Prostate gland (tissue), 2 donors: Measurements from ENCODE around the gene SPATA7. TPM values are rescaled to one million over a fixed set of nuclear protein-coding genes. Genes with fewer than 3 reads are reported as not detected.

Source experiments
- DNase-seq: peaks from one replicate; pipeline ENCODE4 v3.0.0-alpha.2; 2019; ENCODE audit warnings: low spot score
- H3K27ac ChIP-seq, 2 donors: fragments of 200-600 bp; sonication (generic); 2 replicates each; pipeline ENCODE4 v1.5.1; 2017 to 2019
- H3K27me3 ChIP-seq: fragments of 200-600 bp; sonication (generic); replicated peaks from 2 replicates; pipeline ENCODE4 v1.5.1; 2019; ENCODE audit not compliant: insufficient read depth
- H3K36me3 ChIP-seq, 2 donors: fragments of 200-600 bp; sonication (generic); 1 replicate in 1 of 2; 2 replicates in 1 of 2; pipeline versions ENCODE4 v1.5.1 to v1.8.1; 2017 to 2019
- H3K4me1 ChIP-seq: fragments of 200-600 bp; sonication (generic); replicated peaks from 2 replicates; pipeline ENCODE4 v1.5.1; 2019
- H3K4me3 ChIP-seq, 2 donors: fragments of 200-600 bp; sonication (generic); 2 replicates each; pipeline ENCODE4 v1.5.1; 2017 to 2019
- H3K9me3 ChIP-seq: fragments of 200-600 bp; sonication (generic); 2 replicates; pipeline ENCODE4 v1.5.1; 2017
- POLR2A ChIP-seq: fragments of 450-650 bp; IDR thresholded peaks from one replicate; pipeline ENCODE4 v1.6.1; 2016; ENCODE audit warnings: antibody characterized with exemption, mild to moderate bottlenecking
- POLR2AphosphoS5 ChIP-seq: sonication (generic); formaldehyde crosslinking; IDR thresholded peaks from one replicate; pipeline ENCODE4 v1.6.1; 2017; ENCODE audit warnings: antibody characterized with exemption
- WGBS: methylation state at CpG from one replicate; pipeline ENCODE4 v1.1.5; 2018; 5-methylcytosine and 5-hydroxymethylcytosine counted together
- intact Hi-C: fragments of 100-400 bp; cut with DNase I; formaldehyde crosslinking; loops from one replicate; pipeline ENCODE4 v1.14.2; 2022
- total RNA-seq, 2 donors: library from RNA; depleted of rRNA; stranded (reverse); fragments of >200 nt; gene quantifications; one replicate each; pipeline ENCODE4 v1.1.0, GENCODE V29; 2016
- TF ChIP-seq, protein P1 (sequence below), 4 experiments: fragments of 200-600 bp in 2 of 4; fragments of 450-650 bp in 2 of 4; sonication (generic) in 2 of 4; IDR thresholded peaks; 1 replicate in 3 of 4; 2 replicates in 1 of 4; pipeline ENCODE4 v1.5.1; 2016 to 2019; ENCODE audit warnings: antibody characterized with exemption in 4 of 4, mild to moderate bottlenecking in 2 of 4, moderate library complexity in 2 of 4

SPATA7 gene
- total RNA-seq, 2 donors from 2014 or later: 13.1 to 21.4 TPM

DNA sequence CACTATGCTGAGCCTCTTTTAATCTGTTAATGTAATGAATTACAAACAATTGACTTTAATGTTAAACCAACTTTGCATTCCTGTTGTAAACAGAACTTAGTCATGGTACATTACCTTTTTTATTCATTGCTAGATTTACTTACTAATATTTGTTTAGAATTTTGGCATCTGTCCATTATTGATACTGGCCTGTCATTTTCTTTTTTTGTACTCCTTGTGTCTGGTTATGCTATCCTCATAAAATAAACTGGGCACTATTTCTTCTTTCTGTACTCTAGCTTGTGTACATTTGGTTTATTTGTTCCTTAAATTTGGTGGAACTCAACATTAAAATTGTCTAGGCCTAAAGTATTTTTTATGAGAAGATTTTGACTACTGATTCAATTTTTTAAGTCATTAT lies 32.1 kb downstream of the SPATA7 start:
- TF ChIP-seq, protein P1, sequence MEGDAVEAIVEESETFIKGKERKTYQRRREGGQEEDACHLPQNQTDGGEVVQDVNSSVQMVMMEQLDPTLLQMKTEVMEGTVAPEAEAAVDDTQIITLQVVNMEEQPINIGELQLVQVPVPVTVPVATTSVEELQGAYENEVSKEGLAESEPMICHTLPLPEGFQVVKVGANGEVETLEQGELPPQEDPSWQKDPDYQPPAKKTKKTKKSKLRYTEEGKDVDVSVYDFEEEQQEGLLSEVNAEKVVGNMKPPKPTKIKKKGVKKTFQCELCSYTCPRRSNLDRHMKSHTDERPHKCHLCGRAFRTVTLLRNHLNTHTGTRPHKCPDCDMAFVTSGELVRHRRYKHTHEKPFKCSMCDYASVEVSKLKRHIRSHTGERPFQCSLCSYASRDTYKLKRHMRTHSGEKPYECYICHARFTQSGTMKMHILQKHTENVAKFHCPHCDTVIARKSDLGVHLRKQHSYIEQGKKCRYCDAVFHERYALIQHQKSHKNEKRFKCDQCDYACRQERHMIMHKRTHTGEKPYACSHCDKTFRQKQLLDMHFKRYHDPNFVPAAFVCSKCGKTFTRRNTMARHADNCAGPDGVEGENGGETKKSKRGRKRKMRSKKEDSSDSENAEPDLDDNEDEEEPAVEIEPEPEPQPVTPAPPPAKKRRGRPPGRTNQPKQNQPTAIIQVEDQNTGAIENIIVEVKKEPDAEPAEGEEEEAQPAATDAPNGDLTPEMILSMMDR (IDR thresholded peaks at IDR 0.05): no peak
- no peak for TF ChIP-seq POLR2A
- TF ChIP-seq POLR2AphosphoS5: peak; percentile 74
- DNase-seq: no peak
- Histone ChIP-seq H3K27ac (no peak overlapping the region), H3K4me3 (no peak overlapping the region), H3K4me1 (no peaks in the 10 kb centered on the region), H3K36me3 (no peaks in the 10 kb centered on the region), H3K9me3 (no peaks in the 10 kb centered on the region), H3K27me3 (no peaks in the 10 kb centered on the region)
- intact Hi-C loops: no loop called here

DNA sequence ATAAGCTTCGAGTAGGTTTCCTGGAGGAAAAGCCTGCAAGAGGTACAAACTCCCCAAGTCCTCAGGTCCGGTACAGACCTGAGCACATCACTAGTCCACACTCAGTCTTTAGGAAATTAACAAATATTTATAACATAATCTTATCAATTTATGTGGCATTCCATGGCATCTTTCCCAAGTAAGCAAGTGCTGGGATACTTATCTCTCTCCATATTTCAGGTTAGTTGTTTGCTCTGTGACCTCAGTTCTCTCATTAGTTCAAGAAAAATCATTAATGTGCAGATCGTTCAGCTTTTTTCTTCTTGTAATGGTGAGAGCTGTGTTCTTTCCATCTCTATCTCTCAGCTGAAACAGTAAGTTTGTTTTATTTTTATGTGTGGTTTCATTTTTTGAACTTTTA lies 34.7 kb downstream of the SPATA7 start:
- no peak overlapping the region for H3K4me3 ChIP-seq
- H3K4me1 ChIP-seq: no peaks in the 10 kb centered on the region
- no peak for TF ChIP-seq POLR2AphosphoS5
- TF ChIP-seq, protein P1 (IDR thresholded peaks at IDR 0.05): no peak
- TF ChIP-seq POLR2A: no peak
- intact Hi-C loops: no loop called here
- 75% methylated on average over 3 of the region's 3 CpGs for WGBS
- no peak for DNase-seq
- H3K27me3 ChIP-seq: no peaks in the 10 kb centered on the region
- no peaks in the 10 kb centered on the region for H3K36me3 ChIP-seq
- H3K9me3 ChIP-seq: no peaks in the 10 kb centered on the region
- H3K27ac ChIP-seq: no peak overlapping the region

DNA sequence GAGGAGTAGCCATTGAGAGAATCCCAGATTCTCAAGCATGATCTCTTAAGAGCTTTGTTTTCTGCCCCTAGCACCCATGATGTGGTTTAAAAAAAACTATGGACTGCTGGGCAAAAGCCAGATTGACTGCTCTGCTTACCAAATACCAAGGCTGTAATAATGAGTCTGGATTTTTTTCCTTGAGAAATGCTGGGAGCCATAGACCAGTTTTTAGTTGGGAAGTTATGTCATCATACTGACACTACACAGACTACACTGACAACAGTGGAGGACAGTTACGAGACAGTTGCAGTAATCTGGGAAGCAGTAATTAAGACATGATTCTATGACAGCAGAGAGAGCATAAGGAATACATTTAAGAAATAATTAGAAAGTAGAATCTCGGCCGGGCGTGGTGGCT lies 35.8 kb downstream of the SPATA7 start:
- intact Hi-C loops: no loop called here

DNA sequence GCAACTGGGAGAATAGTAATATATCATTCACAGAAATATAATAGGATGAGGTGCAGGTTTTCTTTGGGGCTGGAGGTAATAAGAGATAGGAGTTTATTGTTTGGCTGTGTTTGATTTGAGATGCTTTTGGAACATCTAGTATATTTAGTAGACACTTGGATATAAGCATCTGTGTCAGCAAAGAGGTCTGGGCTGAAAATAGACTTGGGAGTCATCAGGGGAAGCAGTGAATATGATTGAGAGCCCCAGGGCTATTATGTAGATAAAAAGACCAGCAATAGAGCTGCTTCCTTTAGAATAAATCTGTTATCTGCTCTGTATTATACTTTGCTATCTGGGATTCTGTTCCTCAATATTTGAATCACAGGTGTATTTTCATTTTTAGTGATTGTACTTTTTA lies 36.6 kb downstream of the SPATA7 start:
- H3K4me1 ChIP-seq: no peaks in the 10 kb centered on the region
- TF ChIP-seq, protein P1 (IDR thresholded peaks at IDR 0.05): no peak
- TF ChIP-seq POLR2A: no peak
- H3K27me3 ChIP-seq: no peaks in the 10 kb centered on the region
- no peaks in the 10 kb centered on the region for H3K36me3 ChIP-seq
- no peaks in the 10 kb centered on the region for H3K9me3 ChIP-seq
- DNase-seq: no peak
- no peak overlapping the region for H3K27ac ChIP-seq
- no peak overlapping the region for H3K4me3 ChIP-seq
- intact Hi-C loops: no loop called here

More for the DNA sequence above, 35.8 kb downstream of the SPATA7 start:
- no peak for DNase-seq
- H3K27me3 ChIP-seq: no peaks in the 10 kb centered on the region
- no peaks in the 10 kb centered on the region for H3K36me3 ChIP-seq
- no peaks in the 10 kb centered on the region for H3K9me3 ChIP-seq
- no peaks in the 10 kb centered on the region for H3K4me1 ChIP-seq
- TF ChIP-seq, protein P1 (IDR thresholded peaks at IDR 0.05): no peak
- TF ChIP-seq POLR2A: no peak
- no peak for TF ChIP-seq POLR2AphosphoS5
- no peak overlapping the region for H3K27ac ChIP-seq
- WGBS: 89% methylated on average over 4 of the region's 4 CpGs
- H3K4me3 ChIP-seq: no peak overlapping the region

DNA sequence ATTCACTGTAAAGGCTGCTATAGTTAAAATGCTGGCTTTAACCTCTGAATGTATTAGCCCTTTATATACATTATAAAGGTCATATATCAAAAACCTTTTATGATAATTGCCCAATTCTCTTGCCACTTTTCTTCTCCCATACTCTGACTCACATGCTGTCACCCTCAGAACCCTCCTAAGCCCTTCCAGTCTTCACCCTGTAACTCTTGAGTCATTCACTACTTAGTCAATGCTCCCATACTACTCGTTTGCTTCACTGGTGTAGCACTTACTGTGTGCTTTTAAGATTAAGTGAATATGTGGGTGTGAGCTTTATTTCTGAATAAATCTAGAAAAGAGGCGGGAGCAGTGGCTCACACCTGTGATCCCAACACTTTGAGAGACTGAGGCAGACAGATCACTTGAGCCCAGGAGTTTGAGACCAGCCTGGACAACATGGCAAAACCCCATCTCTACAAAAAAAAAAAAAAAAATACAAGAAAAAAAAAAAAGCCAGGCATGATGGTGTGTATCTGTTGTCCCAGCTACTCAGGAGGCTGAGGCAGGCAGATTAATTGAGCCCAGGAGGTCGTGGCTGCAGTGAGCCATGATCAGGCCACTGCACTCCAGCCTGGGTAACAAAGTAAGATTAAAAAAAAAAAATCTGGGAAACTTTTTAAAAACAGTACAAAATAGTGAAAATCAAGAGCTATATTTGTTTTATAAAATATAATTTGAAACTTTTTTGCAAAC lies 37.6 kb downstream of the SPATA7 start:
- no peaks in the 10 kb centered on the region for H3K36me3 ChIP-seq
- DNase-seq: no peak
- H3K4me3 ChIP-seq: no peak overlapping the region
- no peaks in the 10 kb centered on the region for H3K4me1 ChIP-seq
- TF ChIP-seq POLR2AphosphoS5 (no peak), POLR2A (no peak)
- TF ChIP-seq, protein P1 (IDR thresholded peaks at IDR 0.05): no peak
- intact Hi-C loops: no loop called here
- WGBS: 78% methylated on average over 3 of the region's 3 CpGs
- no peak overlapping the region for H3K27ac ChIP-seq
- H3K27me3 ChIP-seq: no peaks in the 10 kb centered on the region
- no peaks in the 10 kb centered on the region for H3K9me3 ChIP-seq
